Left forelimb (tissue), 1 donor: ENCODE results near the gene ATP6V1F.
A peak's percentile ranks its signal among the peaks of the same experiment; 100 is the strongest.

Experiments used
- DNase-seq: peaks from one replicate; pipeline ENCODE4 v3.0.0-alpha.2; 2018; ENCODE audit warnings: low spot score

ATP6V1F gene

GRCh38 chr7:128882134-128882533 lies 19.5 kb downstream of the ATP6V1F start:
- no peak for DNase-seq

GRCh38 chr7:128883622-128884448 lies 21.2 kb downstream of the ATP6V1F start:
- peak; percentile 84 for DNase-seq

GRCh38 chr7:128884561-128885369 lies 22.1 kb downstream of the ATP6V1F start:
- DNase-seq: no peak

- DNase-seq: no peak
Measured at GRCh38 chr7:128885370-128886187, 22.9 kb downstream of the ATP6V1F start.

- DNase-seq: no peak
Measured at GRCh38 chr7:128886391-128887168, 23.9 kb downstream of the ATP6V1F start.

GRCh38 chr7:128887169-128888038 lies 24.7 kb downstream of the ATP6V1F start:
- DNase-seq: no peak

- DNase-seq: no peak
Measured at GRCh38 chr7:128888039-128888755, 25.5 kb downstream of the ATP6V1F start.

- DNase-seq: no peak
Measured at GRCh38 chr7:128888756-128889095, 26.1 kb downstream of the ATP6V1F start.

GRCh38 chr7:128889121-128889520 lies 26.5 kb downstream of the ATP6V1F start:
- DNase-seq: no peak

GRCh38 chr7:128890306-128891109 lies 27.9 kb downstream of the ATP6V1F start:
- no peak for DNase-seq

- no peak for DNase-seq
Measured at GRCh38 chr7:128891110-128891941, 28.7 kb downstream of the ATP6V1F start.

- no peak for DNase-seq
Measured at GRCh38 chr7:128891942-128892269, 29.2 kb downstream of the ATP6V1F start.

- no peak for DNase-seq
Measured at GRCh38 chr7:128892521-128893250, 30.0 kb downstream of the ATP6V1F start.

- DNase-seq: no peak
Measured at GRCh38 chr7:128893251-128894100, 30.8 kb downstream of the ATP6V1F start.

GRCh38 chr7:128894101-128894440 lies 31.4 kb downstream of the ATP6V1F start:
- DNase-seq: no peak

GRCh38 chr7:128895320-128895719 lies 32.7 kb downstream of the ATP6V1F start:
- DNase-seq: no peak

GRCh38 chr7:128899392-128899791 lies 36.7 kb downstream of the ATP6V1F start:
- DNase-seq: no peak
